ENCODE data around the gene SLMAP.

Gene SLMAP

DNA sequence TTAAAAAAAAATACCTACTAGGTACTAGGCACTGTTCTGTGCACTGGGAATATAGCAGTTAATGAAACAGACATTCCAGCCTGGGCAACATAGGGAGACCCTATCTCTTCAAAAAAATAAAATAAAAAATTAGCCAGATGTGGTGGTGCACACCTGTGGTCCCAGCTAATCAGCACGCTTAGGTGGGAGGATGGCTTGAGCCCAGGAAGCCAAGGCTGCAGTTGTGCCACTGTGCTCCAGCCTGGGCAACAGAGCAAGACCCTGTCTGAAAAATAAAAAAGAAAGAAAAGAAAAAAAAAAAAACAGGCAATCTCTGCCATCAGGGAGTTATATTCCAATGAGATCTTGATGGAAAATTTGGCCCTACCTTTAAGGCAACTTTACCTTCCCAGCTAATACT is 137.0 kb downstream of the SLMAP start:
- no peak overlapping the region for H2AFZ ChIP-seq (ENCODE audit: low read depth, low read length)
- H4K91ac ChIP-seq (ENCODE audit: low read length), result no peak overlapping the region
- H3K4me2 ChIP-seq (ENCODE audit: low read length, poor library complexity, severe bottlenecking), result no peak overlapping the region
- H3K4me3 ChIP-seq (ENCODE audit: insufficient read depth in 1 of 2, low read depth in 1 of 2, low read length in 2 of 2), result no peak overlapping the region
- no peak for DNase-seq
- no peaks in the 10 kb centered on the region for H3K27me3 ChIP-seq (ENCODE audit: control insufficient read depth in 1 of 2, insufficient read depth in 1 of 2, low read length in 2 of 2)
- no peak overlapping the region for H4K8ac ChIP-seq (ENCODE audit: low read length)
- no peak overlapping the region for H3K27ac ChIP-seq (ENCODE audit: low read length, poor library complexity, severe bottlenecking)
- no peak overlapping the region for H2BK5ac ChIP-seq (ENCODE audit: low read depth, low read length, poor library complexity, severe bottlenecking)
- H3K9me3 ChIP-seq (ENCODE audit: control insufficient read depth, low read length), result no peaks in the 10 kb centered on the region
- no peak overlapping the region for H3K4ac ChIP-seq (ENCODE audit: low read depth in 1 of 2, low read length in 2 of 2)
- H2BK15ac ChIP-seq (ENCODE audit: low read depth, poor library complexity, severe bottlenecking), result no peak overlapping the region
- no peak overlapping the region for H2BK120ac ChIP-seq (ENCODE audit: low read depth, low read length)
- 100% methylated on average over 1 of the region's 1 CpG for WGBS
- H3K9ac ChIP-seq (ENCODE audit: low read length), result no peak overlapping the region
- no peak overlapping the region for H3K18ac ChIP-seq (ENCODE audit: low read depth in 1 of 2, low read length in 2 of 2)
- no peak overlapping the region for H3K14ac ChIP-seq (ENCODE audit: low read length in 2 of 2)
- no peak overlapping the region for H2BK12ac ChIP-seq (ENCODE audit: low read length in 2 of 2)
- H3K79me1 ChIP-seq (replicated peaks; ENCODE audit: low read length, poor library complexity, severe bottlenecking), result no peaks in the 10 kb centered on the region
- peaks cover 2 to 23% of the 10 kb centered on the region in 2 experiments for H3K36me3 ChIP-seq (ENCODE audit: control insufficient read depth in 1 of 2, insufficient read depth in 2 of 2, low read depth in 1 of 2, low read length in 2 of 2)
- no peak overlapping the region for H2AK5ac ChIP-seq (ENCODE audit: low read length, severe bottlenecking)
- no peaks in the 10 kb centered on the region for H3K4me1 ChIP-seq (ENCODE audit: control insufficient read depth, insufficient read depth, low read depth, low read length)
- no peak overlapping the region for H3K23ac ChIP-seq (ENCODE audit: low read length in 2 of 2)

DNA sequence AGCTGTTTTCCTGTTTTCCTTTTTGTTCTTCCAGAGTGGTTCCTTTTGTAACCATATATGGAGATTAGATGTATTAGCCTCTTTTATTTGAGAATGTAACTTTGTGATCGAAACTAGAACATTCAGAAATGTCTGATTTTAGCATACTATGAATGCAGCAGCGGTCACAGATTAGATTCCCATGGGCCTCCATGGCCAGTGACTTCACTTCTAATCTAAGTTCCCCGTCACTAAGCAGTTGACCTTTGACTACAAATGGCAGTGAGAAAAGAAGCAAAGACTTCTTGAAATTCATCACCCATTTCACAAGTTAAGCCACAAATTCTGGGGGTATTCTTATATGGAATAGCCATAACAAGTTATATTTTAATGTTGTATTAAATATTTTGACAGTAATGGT is 137.6 kb downstream of the SLMAP start:
- DNase-seq, result no peak
- no peak overlapping the region for H3K14ac ChIP-seq (ENCODE audit: low read length in 2 of 2)
- H2AK5ac ChIP-seq (ENCODE audit: low read length, severe bottlenecking), result no peak overlapping the region
- H3K9me3 ChIP-seq (ENCODE audit: control insufficient read depth, low read length), result no peaks in the 10 kb centered on the region
- H3K4me2 ChIP-seq (ENCODE audit: low read length, poor library complexity, severe bottlenecking), result no peak overlapping the region
- H2BK12ac ChIP-seq (ENCODE audit: low read length in 2 of 2), result no peak overlapping the region
- H3K4me1 ChIP-seq (ENCODE audit: control insufficient read depth, insufficient read depth, low read depth, low read length), result no peaks in the 10 kb centered on the region
- H3K23ac ChIP-seq (ENCODE audit: low read length in 2 of 2), result no peak overlapping the region
- H3K18ac ChIP-seq (ENCODE audit: low read depth in 1 of 2, low read length in 2 of 2), result no peak overlapping the region
- H3K27ac ChIP-seq (ENCODE audit: low read length, poor library complexity, severe bottlenecking), result no peak overlapping the region
- H2BK120ac ChIP-seq (ENCODE audit: low read depth, low read length), result no peak overlapping the region
- no peaks in the 10 kb centered on the region for H3K79me1 ChIP-seq (replicated peaks; ENCODE audit: low read length, poor library complexity, severe bottlenecking)
- no peak overlapping the region for H2BK15ac ChIP-seq (ENCODE audit: low read depth, poor library complexity, severe bottlenecking)
- no peak overlapping the region for H3K4ac ChIP-seq (ENCODE audit: low read depth in 1 of 2, low read length in 2 of 2)
- no peak overlapping the region for H3K9ac ChIP-seq (ENCODE audit: low read length)
- H3K4me3 ChIP-seq (ENCODE audit: insufficient read depth in 1 of 2, low read depth in 1 of 2, low read length in 2 of 2), result no peak overlapping the region
- peaks cover 2 to 23% of the 10 kb centered on the region in 2 experiments for H3K36me3 ChIP-seq (ENCODE audit: control insufficient read depth in 1 of 2, insufficient read depth in 2 of 2, low read depth in 1 of 2, low read length in 2 of 2)
- no peaks in the 10 kb centered on the region for H3K27me3 ChIP-seq (ENCODE audit: control insufficient read depth in 1 of 2, insufficient read depth in 1 of 2, low read length in 2 of 2)
- H2BK5ac ChIP-seq (ENCODE audit: low read depth, low read length, poor library complexity, severe bottlenecking), result no peak overlapping the region
- no peak overlapping the region for H4K91ac ChIP-seq (ENCODE audit: low read length)
- H4K8ac ChIP-seq (ENCODE audit: low read length), result no peak overlapping the region
- 100% methylated on average over 3 of the region's 3 CpGs for WGBS
- H2AFZ ChIP-seq (ENCODE audit: low read depth, low read length), result no peak overlapping the region

DNA sequence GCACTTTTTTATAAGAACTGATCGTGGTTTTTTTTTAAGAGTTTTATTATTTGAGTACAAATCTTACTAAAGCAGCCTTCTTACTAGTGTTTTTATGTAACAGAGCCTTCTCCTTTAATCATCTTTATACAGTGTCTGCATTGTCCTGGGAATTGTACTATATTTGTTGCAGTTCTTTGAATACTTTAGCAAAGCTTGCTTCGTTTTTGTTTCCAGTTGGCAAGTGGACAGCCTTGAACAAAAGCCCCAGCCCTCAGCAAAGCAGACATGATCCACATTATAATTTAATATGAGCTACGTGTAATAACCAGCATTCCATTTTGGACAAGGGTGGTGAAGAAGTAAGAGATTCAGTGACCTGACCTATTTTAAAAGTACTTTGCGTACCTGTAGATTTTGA is 139.9 kb downstream of the SLMAP start:
- Histone ChIP-seq H4K91ac (ENCODE audit: low read length) (no peak overlapping the region), H2BK15ac (ENCODE audit: low read depth, poor library complexity, severe bottlenecking) (no peak overlapping the region), H3K18ac (ENCODE audit: low read depth in 1 of 2, low read length in 2 of 2) (no peak overlapping the region), H3K36me3 (ENCODE audit: control insufficient read depth in 1 of 2, insufficient read depth in 2 of 2, low read depth in 1 of 2, low read length in 2 of 2) (peaks cover 4 to 28% of the 10 kb centered on the region in 2 experiments), H2BK12ac (ENCODE audit: low read length in 2 of 2) (no peak overlapping the region), H2BK5ac (ENCODE audit: low read depth, low read length, poor library complexity, severe bottlenecking) (no peak overlapping the region), H2AFZ (ENCODE audit: low read depth, low read length) (no peak overlapping the region), H2AK5ac (ENCODE audit: low read length, severe bottlenecking) (no peak overlapping the region), H3K27me3 (ENCODE audit: control insufficient read depth in 1 of 2, insufficient read depth in 1 of 2, low read length in 2 of 2) (no peaks in the 10 kb centered on the region), H3K14ac (ENCODE audit: low read length in 2 of 2) (no peak overlapping the region), H2BK120ac (ENCODE audit: low read depth, low read length) (no peak overlapping the region), H3K9me3 (ENCODE audit: control insufficient read depth, low read length) (no peaks in the 10 kb centered on the region), H3K23ac (ENCODE audit: low read length in 2 of 2) (no peak overlapping the region), H3K27ac (ENCODE audit: low read length, poor library complexity, severe bottlenecking) (no peak overlapping the region), H3K79me1 (replicated peaks; ENCODE audit: low read length, poor library complexity, severe bottlenecking) (no peaks in the 10 kb centered on the region), H3K4me1 (ENCODE audit: control insufficient read depth, insufficient read depth, low read depth, low read length) (no peaks in the 10 kb centered on the region), H3K4me3 (ENCODE audit: insufficient read depth in 1 of 2, low read depth in 1 of 2, low read length in 2 of 2) (no peak overlapping the region), H4K8ac (ENCODE audit: low read length) (no peak overlapping the region), H3K4me2 (ENCODE audit: low read length, poor library complexity, severe bottlenecking) (no peak overlapping the region), H3K9ac (ENCODE audit: low read length) (no peak overlapping the region), H3K4ac (ENCODE audit: low read depth in 1 of 2, low read length in 2 of 2) (no peak overlapping the region)
- DNase-seq, result no peak
- no CpG with 5 or more reads among the region's 4 CpGs for WGBS

DNA sequence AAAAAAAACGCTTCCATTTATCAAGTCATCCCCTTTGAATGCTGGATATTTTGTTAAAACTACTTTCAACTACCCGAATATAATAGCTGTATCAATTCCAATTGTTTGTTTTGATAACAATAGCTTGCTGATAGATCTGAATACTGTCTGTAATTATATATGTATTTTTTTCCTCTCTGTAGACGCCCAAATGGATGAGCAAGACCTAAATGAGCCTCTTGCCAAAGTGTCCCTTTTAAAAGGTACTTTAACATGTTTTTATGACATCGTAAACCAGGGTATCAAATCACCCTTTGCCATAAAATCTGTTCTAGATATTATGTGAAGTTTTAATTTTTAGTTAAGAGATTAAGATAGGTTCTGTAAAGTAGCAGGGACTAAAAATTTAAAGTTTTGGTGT is 140.6 kb downstream of the SLMAP start:
- no peak overlapping the region for H2AFZ ChIP-seq (ENCODE audit: low read depth, low read length)
- H2BK5ac ChIP-seq (ENCODE audit: low read depth, low read length, poor library complexity, severe bottlenecking), result no peak overlapping the region
- no peaks in the 10 kb centered on the region for H3K79me1 ChIP-seq (replicated peaks; ENCODE audit: low read length, poor library complexity, severe bottlenecking)
- H2BK120ac ChIP-seq (ENCODE audit: low read depth, low read length), result no peak overlapping the region
- H2BK12ac ChIP-seq (ENCODE audit: low read length in 2 of 2), result no peak overlapping the region
- no peak overlapping the region for H3K9ac ChIP-seq (ENCODE audit: low read length)
- H3K4ac ChIP-seq (ENCODE audit: low read depth in 1 of 2, low read length in 2 of 2), result no peak overlapping the region
- no peak overlapping the region for H3K14ac ChIP-seq (ENCODE audit: low read length in 2 of 2)
- H4K91ac ChIP-seq (ENCODE audit: low read length), result no peak overlapping the region
- no peaks in the 10 kb centered on the region for H3K4me1 ChIP-seq (ENCODE audit: control insufficient read depth, insufficient read depth, low read depth, low read length)
- no peak overlapping the region for H3K23ac ChIP-seq (ENCODE audit: low read length in 2 of 2)
- H3K9me3 ChIP-seq (ENCODE audit: control insufficient read depth, low read length), result no peaks in the 10 kb centered on the region
- DNase-seq, result no peak
- WGBS, result no CpG with 5 or more reads among the region's 4 CpGs
- peaks cover 4 to 28% of the 10 kb centered on the region in 2 experiments for H3K36me3 ChIP-seq (ENCODE audit: control insufficient read depth in 1 of 2, insufficient read depth in 2 of 2, low read depth in 1 of 2, low read length in 2 of 2)
- H3K27me3 ChIP-seq (ENCODE audit: control insufficient read depth in 1 of 2, insufficient read depth in 1 of 2, low read length in 2 of 2), result no peaks in the 10 kb centered on the region
- no peak overlapping the region for H2BK15ac ChIP-seq (ENCODE audit: low read depth, poor library complexity, severe bottlenecking)
- H3K18ac ChIP-seq (ENCODE audit: low read depth in 1 of 2, low read length in 2 of 2), result no peak overlapping the region
- no peak overlapping the region for H3K4me2 ChIP-seq (ENCODE audit: low read length, poor library complexity, severe bottlenecking)
- H4K8ac ChIP-seq (ENCODE audit: low read length), result no peak overlapping the region
- H2AK5ac ChIP-seq (ENCODE audit: low read length, severe bottlenecking), result no peak overlapping the region
- no peak overlapping the region for H3K27ac ChIP-seq (ENCODE audit: low read length, poor library complexity, severe bottlenecking)
- H3K4me3 ChIP-seq (ENCODE audit: insufficient read depth in 1 of 2, low read depth in 1 of 2, low read length in 2 of 2), result no peak overlapping the region

All from mesenchymal stem cell (in vitro differentiated cells and primary cell).